ENCODE results near the gene RXYLT1.

- TF ChIP-seq POLR2A (IDR thresholded peaks at IDR 0.05; ENCODE audit: low read depth) = no peak
- TF ChIP-seq CTCF (IDR thresholded peaks at IDR 0.05) = no peak
Measured at GRCh38 chr12:63809566-63809965, 29.9 kb downstream of the RXYLT1 start.

Data from esophagus muscularis mucosa (tissue), 3 donors.